K562 (cell line): ENCODE data around the gene RAB12. TPM values are rescaled to one million over a fixed set of nuclear protein-coding genes. Genes with fewer than 3 reads are reported as not detected.

Source experiments
- polyA plus RNA-seq, 8 experiments: library from polyadenylated mRNA; depleted of rRNA in 4 of 8; stranded (reverse) in 5 of 8; unstranded in 3 of 8; fragments of >200 nt; fragmentation: Nextera tagmentation in 2 of 8; fragmentation: Illumina TruSeq in 1 of 8; extraction: Ambion mirVana in 2 of 8; extraction: Trizol in 1 of 8; gene quantifications; 2 replicates each; pipeline versions ENCODE4 v1.2.1 to v1.2.3, GENCODE V29; 2011 to 2014; ENCODE audit warnings: inconsistent platforms in 1 of 8, missing spikeins in 1 of 8
- total RNA-seq, 7 experiments: library from RNA; depleted of rRNA in 6 of 7; stranded (reverse); fragments of >200 nt in 6 of 7; fragmentation: Illumina TruSeq in 2 of 7; extraction: Trizol in 2 of 7; gene quantifications; 2 replicates each; pipeline versions ENCODE4 v1.2.1 to v1.2.3, GENCODE V29; 2011 to 2021; ENCODE audit warnings: low replicate concordance in 1 of 7

Gene RAB12
- total and polyA plus RNA-seq, 9 of the 15 experiments (the other 6 are each of a cell fraction or from before 2014, with no cell fraction given) = 0.48 to 21.6 (median 18.8) TPM

Other genes starting within 250 kb of the RAB12 start
- gene MTCL1, start 96.1 kb downstream of the RAB12 start, total RNA-seq (2014; rRNA removed) = 3.7 and 4.6 TPM in 2 replicates
- gene MTCL1, start 96.1 kb downstream of the RAB12 start, total RNA-seq (2014; rRNA removed; fragmentation: Illumina TruSeq; extraction: Trizol) = 6.8 and 7.4 TPM in 2 replicates
- gene MTCL1, start 96.1 kb downstream of the RAB12 start, total RNA-seq (2015; rRNA removed; fragmentation: Illumina TruSeq; extraction: Trizol) = 3.7 and 4.9 TPM in 2 replicates
- 5.4 and 5.9 TPM in 2 replicates for gene MTCL1, start 96.1 kb downstream of the RAB12 start, total RNA-seq (2021)
- gene MTCL1, start 96.1 kb downstream of the RAB12 start, polyA plus RNA-seq (2011; rRNA removed) = 6.5 and 16.6 TPM in 2 replicates
- 4.5 and 5.0 TPM in 2 replicates for gene MTCL1, start 96.1 kb downstream of the RAB12 start, polyA plus RNA-seq (2014; fragmentation: Illumina TruSeq; extraction: Trizol)
- under 1 TPM; 0.21 to 0.38 TPM for gene MTCL1, start 96.1 kb downstream of the RAB12 start, polyA plus RNA-seq (2014; fragmentation: Nextera tagmentation; extraction: Ambion mirVana)
- 3.0 and 5.5 TPM in 2 replicates for gene MTCL1, start 96.1 kb downstream of the RAB12 start, polyA plus RNA-seq (2014; rRNA removed)